Keratinocyte (primary cell): ENCODE results near the gene RPS2. TPM values are rescaled to one million over a fixed set of nuclear protein-coding genes. Genes with fewer than 3 reads are reported as not detected.

Experiments used
- DNase-seq: peaks from one replicate; pipeline ENCODE4 v3.0.0-alpha.2; 2011; ENCODE audit warnings: low read depth, missing footprints, low spot score
- FAIRE-seq: peaks from 2 replicates; lab custom pipeline; 2011; peaks lifted over from hg19 to GRCh38; lab: Jason Lieb, UNC
- H2AFZ ChIP-seq: 2 replicates; pipeline ENCODE4 v1.6.0; 2012; ENCODE audit warnings: low read length, control low read depth, inconsistent platforms; ENCODE audit not compliant: control insufficient read depth
- H3K27ac ChIP-seq: 2 replicates; pipeline ENCODE4 v1.5.1; 2011; ENCODE audit warnings: low read length; ENCODE audit not compliant: control insufficient read depth, insufficient read depth
- H3K27me3 ChIP-seq: 3 replicates; pipeline ENCODE4 v1.6.0; 2011; ENCODE audit warnings: low read length; ENCODE audit not compliant: control insufficient read depth, insufficient read depth; ENCODE audit errors: extremely low read depth
- H3K36me3 ChIP-seq, 2 experiments: 2 replicates in 1 of 2; 3 replicates in 1 of 2; pipeline ENCODE4 v1.5.1; 2011; ENCODE audit warnings: low read length in 2 of 2, mild to moderate bottlenecking in 1 of 2; ENCODE audit not compliant: control insufficient read depth in 2 of 2, insufficient read depth in 2 of 2; ENCODE audit errors: extremely low read depth in 1 of 2
- H3K4me1 ChIP-seq: 3 replicates; pipeline ENCODE4 v1.5.1; 2011; ENCODE audit warnings: low read length; ENCODE audit not compliant: control insufficient read depth, insufficient read depth; ENCODE audit errors: extremely low read depth
- H3K4me2 ChIP-seq: 3 replicates; pipeline ENCODE4 v1.6.0; 2011; ENCODE audit warnings: low read depth, low read length; ENCODE audit not compliant: control insufficient read depth, insufficient read depth; ENCODE audit errors: extremely low read depth
- H3K4me3 ChIP-seq, 3 experiments: fragments of 200-600 bp in 1 of 3; sonication (generic) in 1 of 3; 2 replicates in 2 of 3; 3 replicates in 1 of 3; pipeline ENCODE4 v1.5.1; 2011 to 2016; ENCODE audit warnings: low read length in 3 of 3, mild to moderate bottlenecking in 3 of 3, control low read depth in 2 of 3, inconsistent platforms in 1 of 3, low read depth in 1 of 3, mixed read lengths in 1 of 3, mixed run types in 1 of 3, moderate library complexity in 1 of 3; ENCODE audit not compliant: control insufficient read depth in 2 of 3, insufficient read depth in 2 of 3; ENCODE audit errors: extremely low read depth in 1 of 3
- H3K79me2 ChIP-seq: 2 replicates; pipeline ENCODE4 v1.6.0; 2012; ENCODE audit warnings: low read length; ENCODE audit not compliant: control insufficient read depth, insufficient read depth
- H3K9ac ChIP-seq: 3 replicates; pipeline ENCODE4 v1.6.0; 2011; ENCODE audit warnings: low read length; ENCODE audit not compliant: control insufficient read depth, insufficient read depth; ENCODE audit errors: extremely low read depth
- H3K9me1 ChIP-seq: 3 replicates; pipeline ENCODE4 v1.6.0; 2011; ENCODE audit warnings: low read length; ENCODE audit not compliant: control insufficient read depth, insufficient read depth; ENCODE audit errors: extremely low read depth
- H3K9me3 ChIP-seq: 2 replicates; pipeline ENCODE4 v1.5.1; 2012; ENCODE audit warnings: low read depth, low read length; ENCODE audit not compliant: control insufficient read depth
- H4K20me1 ChIP-seq: 3 replicates; pipeline ENCODE4 v1.6.0; 2011; ENCODE audit warnings: low read length; ENCODE audit not compliant: control insufficient read depth, insufficient read depth; ENCODE audit errors: extremely low read depth
- CTCF ChIP-seq, 3 experiments: IDR thresholded peaks in 1 of 3; conservative IDR thresholded peaks in 1 of 3; optimal IDR thresholded peaks in 1 of 3; 2 replicates in 2 of 3; 3 replicates in 1 of 3; pipeline versions ENCODE3 to v1.5.1; 2011; ENCODE audit warnings: low read length in 3 of 3, mild to moderate bottlenecking in 3 of 3, moderate library complexity in 2 of 3, control low read depth in 1 of 3, inconsistent platforms in 1 of 3; ENCODE audit not compliant: insufficient read depth in 2 of 3; ENCODE audit errors: extremely low read depth in 1 of 3
- EZH2 ChIP-seq: IDR thresholded peaks from one replicate; pipeline ENCODE4 v1.6.1; 2012; ENCODE audit warnings: inconsistent platforms, mild to moderate bottlenecking, low read length, moderate library complexity
- dilution Hi-C: fragments of 300-500 bp; cut with MboI; formaldehyde crosslinking; loops from one replicate; pipeline ENCODE4 v1.7.0; 2020; ENCODE audit warnings: low sequenced_read_pairs; ENCODE audit not compliant: extremely low pct_ligation_motif_present
- polyA plus RNA-seq, 5 experiments: library from polyadenylated mRNA; depleted of rRNA in 3 of 5; stranded (reverse) in 3 of 5; stranded (forward) in 1 of 5; unstranded in 1 of 5; fragments of >200 nt; gene quantifications; 1 replicate in 1 of 5; 2 replicates in 3 of 5; 3 replicates in 1 of 5; pipeline versions ENCODE4 v1.2.1 to v1.2.3, GENCODE V29; 2011 to 2012; ENCODE audit warnings: missing spikeins in 2 of 5, low read depth in 1 of 5, low replicate concordance in 1 of 5

RPS2 gene
- polyA plus RNA-seq, 1 donor (not counting 4 experiments of a cell fraction or from before 2014, with no cell fraction given), result 3,573 TPM

GRCh38 chr16:1944612-1945199, 19.9 kb downstream of the RPS2 start:
- Histone ChIP-seq H3K9ac (no peak overlapping the region), H3K9me3 (no peaks in the 10 kb centered on the region), H3K27ac (no peak overlapping the region), H4K20me1 (no peaks in the 10 kb centered on the region), H3K36me3 (no peaks in the 10 kb centered on the region), H3K4me2 (no peak overlapping the region), H3K9me1 (no peaks in the 10 kb centered on the region), H3K79me2 (no peaks in the 10 kb centered on the region), H3K4me3 (no peak overlapping the region), H2AFZ (no peak overlapping the region), H3K27me3 (no peaks in the 10 kb centered on the region), H3K4me1 (peaks cover 20% of the 10 kb centered on the region)
- dilution Hi-C loops, result no loop called here
- DNase-seq (no peak), FAIRE-seq (no peak)
- TF ChIP-seq CTCF (optimal IDR thresholded peaks at IDR 0.05 in 1 of 3, IDR thresholded peaks at IDR 0.05 in 1 of 3, conservative IDR thresholded peaks at IDR 0.05 in 1 of 3; ENCODE audit: extremely low read depth in 1 of 3, insufficient read depth in 2 of 3, low read length in 3 of 3), result no peak
- TF ChIP-seq EZH2, result no peak

- dilution Hi-C loops, result no loop called here
- Histone ChIP-seq H3K27ac (peak within 1 kb of the TSS; percentile 63), H3K4me3 (peak within 1 kb of the TSS; percentile 72 to 93 (median 80)), H3K9me3 (no peaks in the 10 kb centered on the region), H2AFZ (peak within 1 kb of the TSS; percentile 85), H3K4me2 (peak within 1 kb of the TSS; percentile 88), H3K27me3 (no peaks in the 10 kb centered on the region), H3K4me1 (peaks cover 20% of the 10 kb centered on the region), H3K79me2 (no peaks in the 10 kb centered on the region), H3K9me1 (no peaks in the 10 kb centered on the region), H3K36me3 (peaks cover 0 to 4% of the 10 kb centered on the region in 2 experiments), H4K20me1 (no peaks in the 10 kb centered on the region), H3K9ac (peak within 1 kb of the TSS; percentile 69)
- DNase-seq (no peak), FAIRE-seq (peak; percentile 26)
- TF ChIP-seq CTCF (optimal IDR thresholded peaks at IDR 0.05 in 1 of 3, IDR thresholded peaks at IDR 0.05 in 1 of 3, conservative IDR thresholded peaks at IDR 0.05 in 1 of 3; ENCODE audit: extremely low read depth in 1 of 3, insufficient read depth in 2 of 3, low read length in 3 of 3) (no peak), EZH2 (no peak)
Observed at GRCh38 chr16:1942810-1943726, 21.6 kb downstream of the RPS2 start, which contains the start of gene MSRB1. MSRB1 (minus strand) TSS chr16:1943199; CDS start chr16:1943156, 43 bp downstream.
